ENCODE measurements around the gene LIPF.
"Not testable (repeated sequence)": the region's sequence is repeated elsewhere in the genome, so short reads cannot be mapped to it uniquely, and the experiment has no call there.

The LIPF gene

DNA sequence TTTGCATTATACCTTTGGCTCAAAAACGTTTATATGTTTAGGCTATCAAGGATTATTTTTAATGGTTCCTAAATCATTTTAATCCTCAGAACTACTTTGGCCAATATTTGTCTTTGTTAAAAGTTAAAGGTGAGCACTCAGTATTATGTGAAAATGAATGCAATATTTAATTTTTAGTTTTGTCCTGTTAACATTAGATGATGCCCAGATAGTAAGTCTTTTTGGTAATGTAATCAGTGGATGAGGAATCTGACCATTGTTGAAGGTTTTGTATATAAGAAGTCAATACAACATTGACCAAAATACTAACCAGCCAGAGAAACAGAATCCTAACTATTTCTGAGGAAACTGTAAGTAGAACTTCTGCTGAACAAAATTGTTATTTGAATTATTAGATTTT is at the start of gene LIPF:
Gene LIPF (plus strand): TSS at position 301 of the 400 bp plus-strand sequence. CDS start 2,856 bp downstream, outside the sequence.
- no peak for DNase-seq

DNA sequence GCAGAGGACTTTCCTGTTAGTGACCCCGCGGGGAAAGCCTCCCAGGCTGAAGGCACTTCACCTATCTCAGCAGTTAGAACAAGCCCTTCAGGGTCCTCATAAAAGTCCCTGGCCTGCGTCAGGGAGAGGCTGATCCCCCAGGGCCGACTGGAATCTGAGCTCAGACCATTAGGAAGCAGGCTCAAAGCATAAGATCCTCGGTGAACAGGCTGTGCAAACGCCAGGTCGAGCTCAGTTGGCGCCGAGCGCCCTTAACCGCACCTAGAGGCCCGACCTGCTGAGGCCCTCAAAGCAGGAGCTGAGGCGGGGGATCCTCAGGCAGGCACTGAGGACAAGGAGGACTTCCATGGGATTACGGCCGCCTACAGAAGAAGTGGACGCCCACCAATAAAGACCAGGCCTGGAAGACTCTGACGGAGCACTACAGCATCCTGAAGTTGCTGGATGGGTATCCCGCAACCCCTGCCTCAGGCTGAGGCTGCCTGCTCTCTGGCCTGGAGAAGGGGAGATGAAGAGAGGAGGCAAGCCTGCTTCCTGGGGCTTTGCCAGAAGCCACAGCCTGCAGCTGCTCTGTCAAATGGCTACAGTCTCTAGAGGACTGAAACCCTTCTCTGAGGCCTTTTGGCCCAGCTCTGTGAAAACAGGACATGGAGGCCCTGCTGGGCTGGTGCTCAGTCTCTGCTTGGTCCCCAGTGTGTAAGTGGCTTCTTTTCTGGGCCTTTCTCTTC is 47.8 kb upstream of the LIPF start:
- DNase-seq = no peak

DNA sequence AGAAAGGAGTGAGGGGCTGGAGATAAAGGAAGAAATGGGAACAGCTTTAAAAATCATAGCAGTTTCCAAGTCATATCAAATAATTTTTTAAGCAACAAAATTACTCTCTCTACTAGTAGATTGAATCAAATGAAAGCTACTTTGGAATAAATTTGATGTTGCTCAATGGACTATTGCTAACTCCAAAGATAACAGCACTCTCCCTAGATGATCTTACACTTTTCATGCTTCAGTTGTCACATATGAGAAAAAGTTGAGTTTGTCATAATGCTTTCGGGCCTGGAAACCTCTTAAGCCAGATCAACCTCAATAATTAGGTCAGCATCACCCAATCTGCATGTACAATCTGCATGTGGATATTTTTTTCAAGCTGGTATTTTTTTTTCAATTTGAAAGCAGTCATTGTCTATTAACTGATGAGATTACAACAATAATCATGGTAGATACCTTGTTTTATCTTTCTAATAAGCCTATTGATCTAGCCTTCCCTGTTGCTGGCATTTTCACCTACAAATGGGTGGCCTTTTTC is 46.4 kb upstream of the LIPF start:
- no peak for DNase-seq

DNA sequence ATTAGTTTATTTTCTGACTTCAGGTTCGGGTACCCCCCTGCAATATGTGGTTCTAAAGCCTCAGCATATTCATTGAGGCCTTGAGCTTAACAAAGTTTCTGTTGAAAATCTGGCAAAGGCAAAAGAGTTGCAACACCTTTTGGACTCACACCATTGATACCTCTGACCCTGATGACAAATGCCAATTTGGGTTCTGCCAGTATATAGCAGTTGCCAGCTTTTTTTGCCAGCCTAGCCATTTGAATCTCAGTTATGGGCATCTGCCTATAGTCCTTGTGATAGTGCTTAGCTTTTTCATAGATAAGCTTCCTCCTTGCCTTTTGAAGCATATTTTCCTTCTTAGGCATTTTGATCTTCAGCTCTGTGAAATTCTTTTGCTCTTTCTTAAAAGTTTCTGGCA is 45.7 kb upstream of the LIPF start:
- DNase-seq = no peak

GRCh38 chr10:88620441-88620840 is 43.8 kb upstream of the LIPF start:
- no peak for DNase-seq

GRCh38 chr10:88623835-88624234 is 40.4 kb upstream of the LIPF start:
- DNase-seq = no peak

- no peak for DNase-seq
These were observed 39.4 kb upstream of the LIPF start for GRCh38 chr10:88624840-88625239.

GRCh38 chr10:88640186-88640585 is 24.1 kb upstream of the LIPF start:
- DNase-seq = no peak

- DNase-seq = no peak
These were observed 22.0 kb upstream of the LIPF start for GRCh38 chr10:88642209-88642608.

DNA sequence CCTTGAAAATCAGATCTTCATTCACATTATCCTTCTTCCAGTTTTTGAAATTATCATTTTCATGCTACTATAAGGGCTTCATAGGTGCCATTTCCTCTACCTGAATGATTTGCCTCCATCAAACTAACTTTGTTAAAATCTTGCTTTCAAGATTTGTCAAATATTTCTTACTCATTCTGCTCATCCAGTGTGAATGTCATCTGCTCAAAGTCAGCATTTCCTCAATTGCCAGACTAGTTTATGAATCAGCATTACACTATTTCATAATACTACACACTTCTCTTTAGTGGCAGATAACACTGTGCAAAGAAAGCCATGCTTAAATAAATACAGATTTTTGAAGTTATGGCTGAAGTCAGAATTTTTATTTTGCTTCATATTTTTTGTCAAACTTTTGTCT is 21.3 kb upstream of the LIPF start:
- no peak for DNase-seq

- no peak for DNase-seq
These were observed 17.1 kb upstream of the LIPF start for GRCh38 chr10:88647061-88647615.

DNA sequence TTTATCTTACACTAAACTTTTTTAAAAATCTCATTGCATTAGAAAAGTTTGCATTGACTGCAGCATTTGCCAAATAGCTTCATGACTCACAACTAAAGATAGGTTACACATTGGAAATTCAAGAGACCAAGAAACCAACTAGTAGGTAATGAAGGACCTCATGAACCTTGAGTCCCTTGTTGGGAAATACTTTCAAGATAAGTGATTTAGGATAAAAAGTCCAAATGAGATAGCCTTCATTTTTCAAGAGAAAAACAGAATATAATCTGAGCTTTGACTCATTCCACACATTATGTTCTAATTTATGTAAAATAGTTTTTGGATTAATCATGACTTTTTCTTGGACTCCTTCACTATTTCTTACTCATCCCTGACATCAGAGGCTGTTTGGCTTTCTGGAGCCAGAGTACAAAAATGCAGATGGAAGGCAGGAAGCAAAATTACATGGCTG is 13.1 kb upstream of the LIPF start:
- no peak for DNase-seq

DNA sequence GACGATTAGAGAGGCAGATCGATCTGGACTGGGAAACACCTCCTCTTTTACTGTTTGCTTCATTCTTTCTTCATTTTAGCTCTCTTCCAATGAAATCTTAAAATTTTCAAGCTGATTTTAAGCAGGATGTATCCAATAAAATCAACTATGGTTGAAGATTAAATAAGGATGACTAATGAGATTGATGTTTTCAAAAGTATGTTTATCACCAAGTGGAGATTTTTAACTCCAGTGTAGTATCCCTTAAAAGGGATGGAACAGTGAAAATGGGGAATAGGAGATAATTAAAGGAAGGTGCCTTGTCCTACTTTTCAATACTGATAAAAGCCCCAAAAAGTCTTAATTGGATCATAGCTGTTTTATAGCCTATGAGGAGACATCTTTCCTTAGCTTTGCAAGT is 11.6 kb upstream of the LIPF start:
- DNase-seq = no peak

GRCh38 chr10:88657901-88658300 is 6.3 kb upstream of the LIPF start:
- no peak for DNase-seq

GRCh38 chr10:88659725-88660597 is 4.3 kb upstream of the LIPF start:
- DNase-seq = no peak

GRCh38 chr10:88660598-88660884 is 3.7 kb upstream of the LIPF start:
- DNase-seq = no peak

DNA sequence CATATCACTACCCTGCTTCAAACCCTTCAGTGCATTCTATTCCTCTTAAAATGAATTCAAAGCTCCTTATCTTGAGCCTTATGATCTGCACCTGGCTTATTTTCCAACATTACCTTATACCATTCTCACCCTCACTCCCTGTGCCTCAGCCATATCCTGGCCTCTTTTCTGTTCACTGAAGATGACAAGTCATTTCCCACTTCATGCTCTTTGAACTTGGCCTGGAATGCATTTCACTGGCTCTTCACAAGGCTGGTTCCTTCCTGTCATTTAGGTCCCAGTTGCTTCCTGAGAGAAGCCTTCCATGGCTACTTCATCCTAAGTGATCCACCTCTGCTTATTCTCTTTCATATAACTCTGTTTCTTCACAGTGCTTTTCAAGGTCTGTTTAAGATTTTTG is 3.2 kb upstream of the LIPF start:
- DNase-seq = no peak

GRCh38 chr10:88661577-88661976 is 2.7 kb upstream of the LIPF start:
- DNase-seq = no peak

GRCh38 chr10:88663153-88663552 is 1.1 kb upstream of the LIPF start:
- DNase-seq = not testable (repeated sequence)

- no peak for DNase-seq
These were observed 4.2 kb downstream of the LIPF start for GRCh38 chr10:88668465-88668864.

DNA sequence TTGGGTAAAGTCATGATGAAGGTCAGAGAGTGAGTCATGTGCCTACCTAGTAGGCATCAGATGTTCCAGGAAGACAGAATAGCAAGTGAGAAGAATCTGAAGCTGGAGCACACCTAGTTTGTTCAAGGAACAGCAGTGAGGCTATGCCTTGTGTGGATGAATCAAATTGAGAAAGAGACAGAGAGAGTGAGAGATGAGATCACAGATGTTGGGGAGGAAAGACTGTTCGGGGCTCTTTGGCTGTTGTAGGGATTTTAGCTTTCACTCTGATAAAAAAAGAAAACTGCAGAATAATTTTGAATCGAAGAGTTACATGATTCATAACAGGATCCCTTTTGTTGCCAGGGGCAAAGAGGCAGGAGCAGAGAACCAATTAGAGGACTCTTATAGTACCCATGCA is 6.3 kb downstream of the LIPF start:
- DNase-seq = no peak

- no peak for DNase-seq
These were observed 7.8 kb downstream of the LIPF start for GRCh38 chr10:88672041-88672440.

DNA sequence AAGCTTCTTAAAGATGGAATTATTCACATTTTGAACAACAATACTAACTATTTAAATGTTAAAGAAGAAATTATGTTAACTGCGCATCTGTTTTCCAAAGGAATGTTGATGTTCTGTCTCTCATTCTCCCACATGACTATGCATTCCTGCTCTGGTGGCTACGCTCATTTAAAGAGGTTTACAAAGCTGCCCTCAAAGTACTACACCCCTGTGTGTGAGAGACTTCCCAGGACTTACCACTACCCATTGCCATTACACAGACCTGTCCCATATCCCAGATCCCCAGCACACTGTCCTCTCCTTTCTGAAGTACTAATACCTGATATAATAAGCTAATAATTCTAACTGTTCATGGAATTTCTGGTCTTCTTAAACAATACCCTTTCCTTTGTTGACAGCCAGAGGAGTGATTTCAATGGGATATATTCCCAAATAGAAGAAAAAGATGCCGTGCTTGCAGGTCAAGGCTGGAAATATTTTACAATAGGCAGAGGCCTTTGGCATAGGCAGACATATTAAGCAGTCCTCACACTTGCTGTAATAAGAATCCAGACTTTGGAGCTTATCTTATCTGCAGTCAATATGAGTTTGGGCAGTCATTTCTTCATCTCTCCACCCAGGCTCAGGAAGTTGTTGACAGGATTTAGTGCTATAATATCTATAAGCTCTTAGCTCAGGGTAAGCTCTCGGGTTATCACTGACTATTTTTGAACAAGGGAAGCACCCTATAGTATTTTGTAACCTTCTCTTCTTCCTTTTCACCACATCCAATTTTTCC is 12.2 kb downstream of the LIPF start:
- no peak for DNase-seq

Data from KG1 (cell line).